Caco-2 (cell line): ENCODE measurements around the gene PCYOX1L. TPM values are rescaled to one million over a fixed set of nuclear protein-coding genes. Genes with fewer than 3 reads are reported as not detected.

Experiments
- BruUV-seq: library from RNA; stranded (reverse); fragments of 400-500 nt; replicated peaks from 2 replicates; lab custom pipeline; 2021; lab: Mats Ljungman, UMichigan
- CTCF ChIA-PET: fragments of 300-600 bp; sonication (Branson Sonifier 250); formaldehyde crosslinking; loops from one replicate; lab custom pipeline; 2022; ENCODE audit warnings: antibody characterized with exemption; lab: Charles Lee
- POLR2A ChIA-PET: fragments of 300-600 bp; sonication (Branson Sonifier 250); formaldehyde crosslinking; loops from one replicate; lab custom pipeline; 2022; ENCODE audit warnings: antibody characterized with exemption; lab: Charles Lee
- DNase-seq, 2 experiments: peaks; one replicate each; pipeline versions ENCODE4 v3.0.0 to v3.0.0-alpha.2; 2020 to 2022
- H3K27me3 ChIP-seq: replicated peaks from 2 replicates; pipeline ENCODE4 v1.6.0; 2011; ENCODE audit warnings: low read length; ENCODE audit not compliant: control insufficient read depth, insufficient read depth
- H3K36me3 ChIP-seq: 2 replicates; pipeline ENCODE4 v1.5.1; 2011; ENCODE audit warnings: low read length; ENCODE audit not compliant: control insufficient read depth, insufficient read depth
- H3K4me1 ChIP-seq: fragments of 250-450 bp; sonication (Bioruptor Pico); 2 replicates; pipeline ENCODE4 v1.5.1; 2020; ENCODE audit warnings: mild to moderate bottlenecking
- H3K4me3 ChIP-seq: 2 replicates; pipeline ENCODE4 v1.5.1; 2011; ENCODE audit warnings: low read depth, mild to moderate bottlenecking, control low read depth, low read length
- H3K9me3 ChIP-seq: fragments of 250-450 bp; sonication (Bioruptor Pico); 2 replicates; pipeline ENCODE4 v1.5.1; 2020; ENCODE audit warnings: mild to moderate bottlenecking, moderate library complexity
- H3K27ac Mint-ChIP-seq: one replicate; pipeline ENCODE4 v1.8.0; 2022; ENCODE audit warnings: mixed read lengths; ENCODE audit not compliant: unreplicated experiment
- H3K27me3 Mint-ChIP-seq: one replicate; pipeline ENCODE4 v1.8.0; 2022; ENCODE audit warnings: mixed read lengths; ENCODE audit not compliant: insufficient read depth, unreplicated experiment
- H3K36me3 Mint-ChIP-seq: one replicate; pipeline ENCODE4 v1.8.0; 2022; ENCODE audit warnings: mild to moderate bottlenecking, mixed read lengths; ENCODE audit not compliant: insufficient read depth, unreplicated experiment
- H3K4me1 Mint-ChIP-seq: one replicate; pipeline ENCODE4 v1.8.0; 2022; ENCODE audit warnings: low read depth, mixed read lengths; ENCODE audit not compliant: unreplicated experiment
- H3K4me3 Mint-ChIP-seq: one replicate; pipeline ENCODE4 v1.8.0; 2022; ENCODE audit warnings: mild to moderate bottlenecking, moderate library complexity, mixed read lengths; ENCODE audit not compliant: unreplicated experiment
- H3K9me3 Mint-ChIP-seq: one replicate; pipeline ENCODE4 v1.8.0; 2022; ENCODE audit warnings: mixed read lengths; ENCODE audit not compliant: unreplicated experiment
- intact Hi-C: fragments of 100-400 bp; cut with micrococcal nuclease; formaldehyde crosslinking; loops from one replicate; pipeline ENCODE4 v1.10.0; 2022; ENCODE audit not compliant: unreplicated experiment
- total RNA-seq: library from RNA; stranded (reverse); gene quantifications from 2 replicates; pipeline ENCODE4 v1.2.3, GENCODE V29; 2022
- TF ChIP-seq, protein P1 (sequence below), 2 experiments: fragments of 200-600 bp in 1 of 2; IDR thresholded peaks; 1 replicate in 1 of 2; 2 replicates in 1 of 2; pipeline versions ENCODE4 v1.5.1 to v1.8.0; 2011 to 2022; ENCODE audit warnings: antibody characterized with exemption in 1 of 2, control low read depth in 1 of 2, inconsistent platforms in 1 of 2, low read depth in 1 of 2, low read length in 1 of 2, mild to moderate bottlenecking in 1 of 2, moderate library complexity in 1 of 2; ENCODE audit not compliant: insufficient read depth in 1 of 2, severe bottlenecking in 1 of 2, unreplicated experiment in 1 of 2

Gene PCYOX1L
- total RNA-seq, 1 experiment from 2014 or later, result 10.4 TPM

GRCh38 chr5:149417711-149418368 is 60.0 kb downstream of the PCYOX1L start:
- intact Hi-C loops, result no loop called here
- Histone ChIP-seq H3K4me3 (no peak overlapping the region), H3K9me3 (no peaks in the 10 kb centered on the region), H3K4me1 (no peaks in the 10 kb centered on the region), H3K36me3 (no peaks in the 10 kb centered on the region), H3K27me3 (no peaks in the 10 kb centered on the region)
- no peaks in the 10 kb centered on the region for H3K36me3 Mint-ChIP-seq
- no peak overlapping the region for H3K4me3 Mint-ChIP-seq
- no peaks in the 10 kb centered on the region for H3K9me3 Mint-ChIP-seq
- H3K27me3 Mint-ChIP-seq, result no peaks in the 10 kb centered on the region
- BruUV-seq, result no TSS peak
- POLR2A ChIA-PET, result no interaction called here
- peaks cover 12% of the 10 kb centered on the region for H3K4me1 Mint-ChIP-seq
- H3K27ac Mint-ChIP-seq, result no peak overlapping the region
- TF ChIP-seq, protein P1, sequence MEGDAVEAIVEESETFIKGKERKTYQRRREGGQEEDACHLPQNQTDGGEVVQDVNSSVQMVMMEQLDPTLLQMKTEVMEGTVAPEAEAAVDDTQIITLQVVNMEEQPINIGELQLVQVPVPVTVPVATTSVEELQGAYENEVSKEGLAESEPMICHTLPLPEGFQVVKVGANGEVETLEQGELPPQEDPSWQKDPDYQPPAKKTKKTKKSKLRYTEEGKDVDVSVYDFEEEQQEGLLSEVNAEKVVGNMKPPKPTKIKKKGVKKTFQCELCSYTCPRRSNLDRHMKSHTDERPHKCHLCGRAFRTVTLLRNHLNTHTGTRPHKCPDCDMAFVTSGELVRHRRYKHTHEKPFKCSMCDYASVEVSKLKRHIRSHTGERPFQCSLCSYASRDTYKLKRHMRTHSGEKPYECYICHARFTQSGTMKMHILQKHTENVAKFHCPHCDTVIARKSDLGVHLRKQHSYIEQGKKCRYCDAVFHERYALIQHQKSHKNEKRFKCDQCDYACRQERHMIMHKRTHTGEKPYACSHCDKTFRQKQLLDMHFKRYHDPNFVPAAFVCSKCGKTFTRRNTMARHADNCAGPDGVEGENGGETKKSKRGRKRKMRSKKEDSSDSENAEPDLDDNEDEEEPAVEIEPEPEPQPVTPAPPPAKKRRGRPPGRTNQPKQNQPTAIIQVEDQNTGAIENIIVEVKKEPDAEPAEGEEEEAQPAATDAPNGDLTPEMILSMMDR (IDR thresholded peaks at IDR 0.05; ENCODE audit: insufficient read depth in 1 of 2, low read depth in 1 of 2, low read length in 1 of 2, severe bottlenecking in 1 of 2, unreplicated experiment in 1 of 2), result no peak
- CTCF ChIA-PET, result interaction anchor here (0.7 kb wide), 1 partner anchor 10 kb away, joined by 3 read pairs; no protein-coding TSS in a partner anchor
- DNase-seq, result no peak

GRCh38 chr5:149418910-149419531 is 61.2 kb downstream of the PCYOX1L start:
- no peak for DNase-seq
- intact Hi-C loops, result no loop called here
- no TSS peak for BruUV-seq
- Mint-ChIP-seq H3K27me3 (no peaks in the 10 kb centered on the region), H3K27ac (no peak overlapping the region), H3K4me1 (peaks cover 7% of the 10 kb centered on the region), H3K36me3 (no peaks in the 10 kb centered on the region), H3K4me3 (no peak overlapping the region), H3K9me3 (no peaks in the 10 kb centered on the region)
- TF ChIP-seq, protein P1 (IDR thresholded peaks at IDR 0.05; ENCODE audit: insufficient read depth in 1 of 2, low read depth in 1 of 2, low read length in 1 of 2, severe bottlenecking in 1 of 2, unreplicated experiment in 1 of 2), result no peak
- ChIA-PET CTCF (no interaction called here), POLR2A (no interaction called here)
- no peaks in the 10 kb centered on the region for H3K27me3 ChIP-seq
- no peaks in the 10 kb centered on the region for H3K4me1 ChIP-seq
- H3K36me3 ChIP-seq, result no peaks in the 10 kb centered on the region
- H3K9me3 ChIP-seq, result no peaks in the 10 kb centered on the region
- no peak overlapping the region for H3K4me3 ChIP-seq

Other genes starting within 250 kb of the PCYOX1L start
- not detected in 2 replicates for gene ABLIM3, start 216.6 kb upstream of the PCYOX1L start, total RNA-seq
- gene AFAP1L1, start 86.2 kb upstream of the PCYOX1L start, total RNA-seq, result 0.30 and 0.45 TPM in 2 replicates
- 33.6 and 36.8 TPM in 2 replicates for gene GRPEL2, start 12.5 kb upstream of the PCYOX1L start, total RNA-seq
- not detected in 2 replicates for gene IL17B, start 21.2 kb downstream of the PCYOX1L start, total RNA-seq
- 252 and 264 TPM in 2 replicates for gene CSNK1A1, start 193.4 kb downstream of the PCYOX1L start, total RNA-seq
- gene ARHGEF37, start 223.5 kb downstream of the PCYOX1L start, total RNA-seq, result 0.70 and 0.86 TPM in 2 replicates